ENCODE results near the gene ATF2.

DNA sequence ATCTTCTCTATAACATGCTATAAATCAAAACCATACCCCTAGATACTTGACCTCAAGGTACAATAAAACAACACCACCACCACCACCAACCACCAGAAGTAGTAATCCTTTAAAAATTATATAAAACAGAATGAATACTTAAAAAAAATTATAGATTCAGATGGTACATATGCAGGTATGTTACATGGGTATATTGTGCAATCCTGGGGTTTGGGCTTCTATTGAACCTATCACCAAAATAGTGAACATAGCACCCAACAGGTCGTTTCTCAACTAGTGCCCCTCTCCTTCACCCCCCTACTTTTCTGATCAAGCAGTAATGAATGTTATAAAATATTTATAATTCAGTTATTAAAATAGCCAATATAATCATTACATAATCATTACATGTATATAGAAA, 91.7 kb downstream of the ATF2 start:
- TF ChIP-seq, protein P1, sequence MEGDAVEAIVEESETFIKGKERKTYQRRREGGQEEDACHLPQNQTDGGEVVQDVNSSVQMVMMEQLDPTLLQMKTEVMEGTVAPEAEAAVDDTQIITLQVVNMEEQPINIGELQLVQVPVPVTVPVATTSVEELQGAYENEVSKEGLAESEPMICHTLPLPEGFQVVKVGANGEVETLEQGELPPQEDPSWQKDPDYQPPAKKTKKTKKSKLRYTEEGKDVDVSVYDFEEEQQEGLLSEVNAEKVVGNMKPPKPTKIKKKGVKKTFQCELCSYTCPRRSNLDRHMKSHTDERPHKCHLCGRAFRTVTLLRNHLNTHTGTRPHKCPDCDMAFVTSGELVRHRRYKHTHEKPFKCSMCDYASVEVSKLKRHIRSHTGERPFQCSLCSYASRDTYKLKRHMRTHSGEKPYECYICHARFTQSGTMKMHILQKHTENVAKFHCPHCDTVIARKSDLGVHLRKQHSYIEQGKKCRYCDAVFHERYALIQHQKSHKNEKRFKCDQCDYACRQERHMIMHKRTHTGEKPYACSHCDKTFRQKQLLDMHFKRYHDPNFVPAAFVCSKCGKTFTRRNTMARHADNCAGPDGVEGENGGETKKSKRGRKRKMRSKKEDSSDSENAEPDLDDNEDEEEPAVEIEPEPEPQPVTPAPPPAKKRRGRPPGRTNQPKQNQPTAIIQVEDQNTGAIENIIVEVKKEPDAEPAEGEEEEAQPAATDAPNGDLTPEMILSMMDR (IDR thresholded peaks at IDR 0.05; ENCODE audit: low read depth, low read length): no peak
- no peak for TF ChIP-seq POLR2A (IDR thresholded peaks at IDR 0.05; ENCODE audit: extremely low read depth, insufficient read length)
- TF ChIP-seq, protein P2, sequence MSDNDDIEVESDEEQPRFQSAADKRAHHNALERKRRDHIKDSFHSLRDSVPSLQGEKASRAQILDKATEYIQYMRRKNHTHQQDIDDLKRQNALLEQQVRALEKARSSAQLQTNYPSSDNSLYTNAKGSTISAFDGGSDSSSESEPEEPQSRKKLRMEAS (IDR thresholded peaks at IDR 0.05; ENCODE audit: low read depth, low read length): no peak
- no peak for TF ChIP-seq MYC (IDR thresholded peaks at IDR 0.05; ENCODE audit: low read depth, low read length)

Measured in NB4 (cell line).